ENCODE data around the gene ABHD2.
A peak's percentile ranks its signal among the peaks of the same experiment; 100 is the strongest.
"Not testable (repeated sequence)": the region's sequence is repeated elsewhere in the genome, so short reads cannot be mapped to it uniquely, and the experiment has no call there.

The ABHD2 gene

DNA sequence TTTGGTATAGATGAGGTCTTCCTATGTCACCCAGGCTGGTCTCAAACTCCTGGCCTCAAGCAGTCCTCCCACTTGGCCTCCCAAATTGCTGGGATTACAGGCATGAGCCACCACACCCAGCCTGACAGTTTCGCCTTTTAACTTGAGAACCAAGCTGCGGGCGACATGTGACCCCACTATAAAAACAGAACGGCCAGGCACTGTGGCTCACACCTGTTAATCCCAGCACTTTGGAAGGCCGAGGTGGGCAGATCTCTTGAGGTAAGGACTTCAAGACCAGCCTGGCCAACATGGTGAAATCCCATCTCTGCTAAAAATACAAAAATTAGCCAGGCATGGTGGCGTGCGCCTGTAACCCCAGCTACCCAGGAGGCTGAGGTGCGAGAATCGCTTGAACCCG, 52.9 kb downstream of the ABHD2 start:
- not testable (repeated sequence) for DNase-seq

DNA sequence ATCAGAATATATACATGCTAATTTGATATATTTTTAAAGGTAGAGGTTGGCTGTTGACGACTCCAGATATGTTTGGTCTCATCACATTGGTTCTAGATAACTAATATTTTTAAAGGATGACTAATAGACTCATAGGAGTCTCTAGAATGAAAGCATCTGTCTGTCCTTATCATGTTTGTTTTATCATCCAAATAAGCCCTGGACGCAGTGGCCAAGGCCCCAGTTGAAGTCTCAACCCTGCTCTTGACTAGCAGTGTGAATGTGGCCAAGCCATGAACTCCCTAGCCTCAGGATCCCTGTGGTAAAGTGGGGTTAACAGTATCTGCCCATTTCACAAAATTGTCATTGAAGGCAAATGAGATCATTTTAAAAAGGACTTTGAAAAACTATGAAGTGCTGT, 53.6 kb downstream of the ABHD2 start:
- no peak for DNase-seq

DNA sequence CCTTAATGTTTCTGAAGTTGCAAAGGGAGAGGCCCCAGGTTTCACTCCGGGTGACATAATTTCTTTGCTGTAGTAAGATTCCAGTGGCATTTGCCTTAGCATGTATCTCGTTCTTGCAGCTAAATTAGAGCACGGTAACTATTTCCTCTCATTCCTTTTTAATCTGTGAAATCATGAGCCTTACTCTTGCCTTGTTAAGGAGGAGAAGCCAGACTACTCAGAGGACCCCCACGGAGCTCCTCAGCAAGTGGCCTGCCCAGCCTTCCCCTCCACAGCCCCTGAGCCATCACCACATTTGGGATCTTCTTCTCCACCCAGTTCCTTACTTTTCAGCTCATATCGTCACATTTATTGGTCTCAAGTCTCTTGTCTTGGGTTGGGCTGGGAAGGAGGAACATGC, 54.2 kb downstream of the ABHD2 start:
- no peak for DNase-seq

DNA sequence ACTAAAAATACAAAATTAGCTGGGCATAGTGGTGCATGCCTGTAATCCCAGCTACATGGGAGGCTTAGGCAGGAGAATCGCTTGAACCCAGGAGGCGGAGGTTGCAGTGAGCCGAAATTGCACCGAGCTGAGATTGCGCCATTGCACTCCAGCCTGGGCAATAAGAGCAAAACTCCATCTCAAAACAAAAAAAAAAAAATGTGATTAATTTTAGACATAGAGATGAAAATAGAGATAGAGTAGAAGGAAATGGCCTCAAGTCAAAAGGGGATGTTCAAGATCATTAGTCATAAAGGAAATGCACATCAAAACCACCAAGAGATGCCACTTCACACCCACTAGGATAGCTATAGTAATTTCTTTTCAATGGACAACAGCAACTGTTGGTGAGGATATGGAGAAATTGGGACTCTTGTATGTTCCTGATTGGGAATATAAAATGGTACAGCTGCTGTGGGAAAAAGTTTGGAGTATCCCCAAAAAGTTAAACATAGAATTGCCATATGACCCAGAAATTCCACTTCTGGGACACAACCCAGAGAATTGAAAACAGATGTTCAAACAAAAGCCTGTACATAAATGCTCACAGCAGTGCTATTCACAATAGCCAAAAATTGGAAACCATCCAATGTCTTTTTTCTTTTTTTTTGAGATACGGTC, 55.4 kb downstream of the ABHD2 start:
- peak; percentile 66 to 80 for DNase-seq

DNA sequence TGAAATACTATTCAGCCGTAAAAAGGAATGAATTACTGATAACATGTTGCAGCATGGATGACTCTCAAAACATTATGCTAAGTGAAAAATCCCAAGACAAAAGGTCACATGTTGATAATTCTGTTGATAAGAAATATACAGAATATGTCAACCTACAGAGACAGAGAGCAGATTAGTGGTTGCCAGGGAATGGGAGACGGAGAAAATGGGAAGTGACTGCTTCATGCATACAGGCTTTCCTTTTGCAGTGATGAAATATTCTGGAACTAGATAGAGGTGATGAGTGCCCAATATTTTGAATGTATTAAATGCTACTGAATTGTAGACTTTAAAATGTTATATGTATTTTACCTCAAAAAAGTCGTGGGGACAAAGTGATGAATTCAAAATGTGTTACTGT, 56.2 kb downstream of the ABHD2 start:
- peak in 1 of 2 donors; percentile 16 for DNase-seq

DNA sequence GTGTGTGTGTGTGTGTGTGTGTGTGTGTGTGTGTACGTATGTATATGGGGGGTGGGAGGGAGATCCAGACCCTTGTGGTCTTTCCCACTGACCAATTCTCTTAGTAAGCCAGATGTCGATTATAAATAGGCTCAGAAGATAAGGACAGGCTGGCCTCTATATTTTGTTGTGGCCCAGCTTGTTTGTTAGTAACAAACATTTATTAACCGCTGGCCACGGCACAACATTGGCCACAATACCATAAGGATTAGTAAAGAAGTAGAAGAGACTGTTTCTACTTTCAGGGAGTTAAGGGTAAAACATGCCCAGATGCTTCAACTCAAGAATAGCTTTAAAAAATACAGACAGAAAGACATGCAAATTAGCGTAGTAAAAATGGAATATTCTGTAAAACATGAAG, 58.1 kb downstream of the ABHD2 start:
- DNase-seq = no peak

DNA sequence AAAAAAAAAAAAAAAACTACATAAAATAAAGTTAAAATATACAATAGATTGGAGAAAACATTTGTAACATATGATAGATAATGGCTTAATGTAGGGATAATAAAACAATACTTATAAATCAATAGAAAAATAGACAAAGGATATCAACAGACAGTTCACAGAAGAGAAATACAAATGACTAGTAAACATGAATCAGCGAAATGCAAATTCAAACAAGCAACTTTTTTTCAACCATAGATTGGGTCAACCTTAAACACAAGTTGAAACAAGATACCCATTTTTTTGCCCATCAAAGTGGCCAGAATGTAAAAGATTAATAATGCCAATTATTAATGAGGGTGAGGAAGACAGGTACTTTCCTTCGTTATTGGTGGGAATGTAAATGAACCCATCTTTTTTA, 59.9 kb downstream of the ABHD2 start:
- DNase-seq = no peak

DNA sequence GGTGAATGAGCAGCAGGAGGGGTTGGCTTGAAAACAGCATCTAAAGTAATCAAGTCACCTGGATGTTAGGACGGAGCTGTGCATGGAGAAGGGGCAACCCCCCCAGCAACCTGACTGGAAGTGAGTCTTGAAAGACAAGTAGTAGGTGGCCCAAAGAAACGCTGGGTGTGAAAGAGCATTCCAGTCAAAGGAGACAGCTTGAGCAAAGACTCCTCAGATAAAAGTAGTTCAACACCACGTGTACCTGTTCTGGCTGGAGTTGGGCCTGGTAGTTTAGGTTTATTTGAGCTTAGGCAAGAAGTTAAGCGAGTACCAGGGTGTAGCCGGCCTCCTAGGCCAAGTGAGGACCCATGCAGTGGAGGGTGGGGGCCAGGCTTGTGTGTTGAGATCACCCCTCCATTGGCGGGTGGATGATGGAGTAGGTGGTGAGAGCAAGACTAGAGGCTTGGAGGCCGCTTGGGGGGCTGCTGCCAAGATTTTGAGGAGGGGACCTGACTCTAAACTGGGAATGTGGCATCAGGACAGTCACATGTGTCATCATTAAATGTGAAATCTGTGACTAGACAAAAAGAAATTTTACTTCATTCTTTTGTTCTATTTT, 61.3 kb downstream of the ABHD2 start:
- no peak for DNase-seq

DNA sequence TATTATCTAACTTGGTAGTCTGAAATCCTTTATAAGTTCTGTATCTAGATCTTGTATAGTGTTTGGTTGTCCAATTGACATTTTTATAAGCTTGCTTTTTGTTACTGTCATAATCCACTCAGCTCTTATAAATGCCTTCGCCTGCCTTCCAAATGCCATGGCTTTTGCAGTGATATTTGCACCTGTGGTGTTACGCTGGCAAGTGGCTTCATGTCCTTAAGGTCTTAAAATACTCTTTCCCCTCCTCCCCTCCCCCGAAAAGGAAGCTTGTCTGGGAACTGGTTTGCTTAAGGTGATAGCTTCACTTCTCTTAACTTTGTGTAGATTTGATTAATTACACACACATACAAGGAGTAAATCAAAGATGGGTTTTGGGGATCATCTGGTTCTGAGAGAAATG, 62.0 kb downstream of the ABHD2 start:
- DNase-seq = no peak

DNA sequence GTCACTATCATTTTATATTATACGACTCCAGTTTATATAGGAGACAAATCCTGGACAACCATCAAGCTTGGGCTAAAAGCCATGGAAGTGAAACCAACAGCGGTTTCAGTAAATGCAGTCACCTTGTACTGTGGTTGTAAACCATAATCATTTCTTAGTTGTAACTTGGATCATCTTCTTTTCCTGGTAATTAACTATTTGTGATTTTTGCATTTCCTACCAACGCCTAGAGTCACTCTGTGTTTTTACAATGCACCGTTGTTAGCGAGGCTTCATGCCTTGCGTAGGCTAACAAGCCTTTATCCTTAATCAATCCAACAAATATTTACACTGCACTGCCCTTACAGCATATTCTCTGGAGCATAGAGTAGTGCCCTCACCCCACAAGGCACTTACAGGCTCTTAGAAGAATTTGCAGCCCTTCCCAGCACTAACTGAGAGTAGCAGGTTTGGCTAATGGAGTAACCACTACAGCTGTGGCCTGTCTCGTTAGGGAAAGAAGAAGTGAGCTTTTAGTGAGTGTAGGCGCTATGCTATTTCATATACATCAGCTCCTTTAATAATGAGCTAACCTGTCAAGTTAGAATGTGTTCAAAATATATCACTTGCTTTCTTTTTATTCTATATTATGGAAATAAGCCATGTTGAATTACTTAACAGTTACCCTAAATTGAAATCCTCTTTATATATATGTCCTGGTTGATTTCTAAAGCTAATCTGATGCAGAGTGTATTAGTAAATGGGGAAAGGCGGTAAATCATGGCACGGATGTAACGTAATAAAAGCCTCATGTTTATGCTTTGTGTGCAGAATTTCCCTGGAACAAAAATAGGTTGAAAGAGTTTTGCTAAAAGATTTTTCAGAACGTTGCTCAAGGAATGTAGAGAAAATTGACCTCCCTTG, 62.8 kb downstream of the ABHD2 start:
- peak; percentile 31 to 62 for DNase-seq

DNA sequence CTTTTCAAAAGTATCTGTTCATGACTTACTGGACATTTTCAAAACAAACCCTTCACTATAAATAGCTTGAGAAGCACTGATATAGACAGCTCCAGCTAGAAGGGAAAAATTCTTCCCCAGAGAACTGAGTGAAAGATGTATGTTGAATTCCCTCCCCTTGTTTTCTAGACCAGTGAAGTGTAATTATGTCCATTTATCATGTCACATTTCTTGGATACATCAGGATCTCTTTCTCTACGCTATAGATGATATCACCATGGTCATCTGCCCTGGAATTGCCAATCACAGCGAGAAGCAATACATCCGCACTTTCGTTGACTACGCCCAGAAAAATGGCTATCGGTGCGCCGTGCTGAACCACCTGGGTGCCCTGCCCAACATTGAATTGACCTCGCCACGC, 66.9 kb downstream of the ABHD2 start:
- no peak for DNase-seq

DNA sequence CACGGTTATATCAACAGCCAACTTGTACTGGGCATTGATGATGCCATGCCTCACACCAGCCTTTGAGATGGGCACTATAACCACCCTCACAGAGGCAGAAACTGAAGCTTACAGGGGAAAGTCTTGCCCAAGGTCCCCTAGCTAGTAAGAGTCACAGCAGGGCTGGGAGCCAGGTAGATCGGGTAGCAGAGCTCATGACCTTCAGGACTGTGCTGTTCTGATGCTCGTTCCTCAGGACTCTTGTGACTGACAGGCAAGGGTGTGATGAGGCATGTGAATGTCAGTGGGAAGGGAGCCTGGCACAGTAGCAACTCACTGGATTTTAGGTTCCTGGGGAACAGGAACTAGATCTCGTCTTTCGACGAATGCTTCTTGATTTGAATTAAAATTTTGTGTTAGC, 67.4 kb downstream of the ABHD2 start:
- no peak for DNase-seq

DNA sequence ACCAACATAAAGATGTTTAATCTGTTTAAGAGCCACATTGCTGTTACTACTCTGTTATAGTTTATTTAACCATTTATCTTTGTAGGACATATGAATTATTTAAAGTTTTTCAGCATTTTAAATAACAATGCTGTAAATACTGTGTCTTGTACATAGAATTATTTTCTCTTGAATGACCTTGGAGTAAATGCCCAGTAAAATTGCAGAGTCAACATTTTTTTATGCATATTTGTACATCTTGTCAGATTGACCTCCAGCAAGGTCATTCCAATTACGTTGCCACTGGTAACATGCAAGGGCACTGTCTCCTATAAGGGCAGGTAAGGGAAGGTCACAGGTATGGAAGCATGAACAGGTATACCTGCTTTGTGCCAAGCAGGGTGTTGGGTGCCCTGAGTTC, 68.8 kb downstream of the ABHD2 start:
- DNase-seq = no peak

DNA sequence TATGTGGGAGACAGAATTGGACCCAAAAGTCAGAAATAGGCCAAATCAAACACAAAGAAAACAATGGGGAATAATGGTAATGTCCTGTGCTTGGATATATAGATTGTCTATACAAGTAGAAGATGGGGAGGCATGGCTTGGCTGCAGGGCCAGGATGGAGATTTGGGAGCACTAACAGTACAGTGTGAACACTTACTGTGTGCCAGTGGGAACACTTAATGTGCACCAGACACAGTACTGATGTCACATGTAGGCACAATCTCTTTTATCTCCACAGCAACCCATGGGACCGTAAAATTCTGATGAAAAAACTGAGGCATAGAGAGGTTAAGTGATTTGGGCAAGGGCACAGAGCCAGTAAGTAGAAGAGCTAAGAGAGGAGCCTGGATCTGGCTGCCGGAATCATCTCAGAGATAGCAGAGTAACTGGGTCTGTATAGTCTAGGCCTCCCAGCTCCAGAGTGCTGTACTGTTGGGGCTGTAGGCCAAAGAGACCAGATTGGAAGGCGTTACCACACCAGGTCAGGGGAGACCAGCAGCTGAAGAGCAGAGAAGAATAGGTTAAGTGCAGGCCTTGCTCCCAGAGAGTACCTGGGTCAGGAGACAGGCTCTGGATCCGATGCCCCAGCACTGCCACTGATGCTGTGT, 69.8 kb downstream of the ABHD2 start:
- DNase-seq = no peak

DNA sequence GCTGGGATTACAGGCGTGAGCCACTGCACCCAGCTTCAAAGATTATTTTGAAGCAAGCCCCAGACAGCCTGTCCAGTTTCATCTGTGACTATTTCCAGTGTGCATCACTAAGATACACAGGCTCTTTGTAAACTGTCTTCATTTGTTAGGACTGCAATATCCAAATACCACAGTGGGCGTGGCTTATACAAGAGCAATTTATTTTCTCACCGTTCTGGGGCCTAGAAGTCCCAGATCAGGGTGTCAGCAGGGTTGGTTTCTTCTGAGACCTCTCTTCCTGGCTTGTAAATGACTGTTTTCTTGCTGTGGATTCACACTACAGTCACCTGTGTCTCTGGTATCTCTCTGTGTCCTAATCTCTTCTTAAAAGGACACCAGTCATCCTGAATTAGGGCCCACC, 73.4 kb downstream of the ABHD2 start:
- DNase-seq = no peak

DNA sequence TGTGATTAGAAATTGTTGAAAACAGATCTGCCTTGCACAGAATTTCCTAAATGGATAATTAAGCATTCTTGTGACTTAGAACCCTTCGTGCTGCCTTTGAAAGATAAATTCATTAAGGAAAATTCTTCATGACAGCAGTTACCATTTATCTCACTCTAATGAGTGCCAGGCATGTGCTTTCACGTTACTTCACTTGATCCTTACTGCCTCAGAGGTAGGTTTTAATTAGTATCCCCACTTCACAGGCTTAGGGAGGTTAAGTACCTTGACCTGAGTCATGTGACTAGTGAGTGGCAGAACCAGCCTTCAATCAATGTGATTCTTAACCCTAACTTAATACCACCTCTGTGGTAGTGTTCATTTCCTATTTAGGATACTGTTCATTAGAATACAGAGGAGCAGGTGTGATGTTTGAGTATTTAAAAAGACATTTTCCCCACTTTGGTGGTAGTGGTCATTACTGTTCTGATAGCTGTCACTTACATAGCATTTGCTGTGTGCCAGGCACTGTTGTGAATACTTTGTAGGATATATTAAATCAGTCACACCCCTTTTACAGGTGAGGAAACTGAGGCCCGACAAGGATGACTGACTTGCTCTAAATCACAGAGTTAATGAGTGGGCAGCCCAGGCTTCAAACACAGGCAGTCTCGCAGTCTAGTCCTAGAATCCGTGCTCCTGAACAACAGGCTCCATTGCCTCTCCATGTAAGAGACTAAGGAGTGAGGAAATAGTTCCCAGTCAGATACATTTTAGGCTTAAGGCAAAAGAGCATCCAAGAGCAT, 75.2 kb downstream of the ABHD2 start:
- no peak for DNase-seq

DNA sequence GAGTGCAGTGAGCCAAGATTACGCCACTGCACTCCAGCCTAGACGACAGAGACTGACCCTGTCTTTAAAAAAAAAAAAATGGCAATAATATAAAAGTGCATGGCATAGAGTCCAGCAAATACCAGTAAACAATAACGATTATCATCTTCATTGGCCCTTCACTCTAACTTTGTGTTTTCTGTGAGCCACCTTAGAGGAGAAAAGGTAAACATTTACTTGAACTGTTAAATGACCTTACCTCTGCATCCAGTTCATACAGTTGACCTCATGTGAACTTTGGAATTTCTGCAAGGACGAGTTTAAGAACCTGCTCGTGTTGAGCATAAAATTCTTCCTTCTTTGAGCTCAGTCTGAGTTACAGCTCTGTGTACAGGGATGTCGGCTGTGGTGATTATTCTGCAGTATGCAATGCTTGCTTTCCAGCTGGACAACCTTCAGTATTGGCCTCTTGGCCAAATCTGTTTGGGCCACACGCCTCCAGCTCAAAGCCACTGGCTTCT, 76.5 kb downstream of the ABHD2 start:
- no peak for DNase-seq

DNA sequence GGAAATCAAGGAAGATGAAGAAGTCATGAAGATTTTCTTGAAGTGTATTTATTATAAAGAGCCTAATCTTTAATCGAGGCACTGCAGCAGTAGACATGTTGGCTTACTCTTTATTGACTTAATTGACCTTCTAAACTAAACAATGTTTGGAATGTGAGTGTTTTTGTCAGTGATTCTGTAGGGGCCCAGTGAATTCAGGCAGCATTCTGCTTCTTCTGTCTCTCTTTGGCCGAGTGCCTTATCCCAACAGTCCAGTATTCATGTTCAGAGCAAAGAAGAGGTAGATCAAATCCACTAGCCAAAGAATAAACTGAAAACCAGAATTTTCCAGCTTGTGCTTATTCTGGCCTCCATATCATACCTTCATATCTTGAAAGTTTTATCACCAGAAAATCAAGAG, 77.4 kb downstream of the ABHD2 start:
- DNase-seq = no peak

DNA sequence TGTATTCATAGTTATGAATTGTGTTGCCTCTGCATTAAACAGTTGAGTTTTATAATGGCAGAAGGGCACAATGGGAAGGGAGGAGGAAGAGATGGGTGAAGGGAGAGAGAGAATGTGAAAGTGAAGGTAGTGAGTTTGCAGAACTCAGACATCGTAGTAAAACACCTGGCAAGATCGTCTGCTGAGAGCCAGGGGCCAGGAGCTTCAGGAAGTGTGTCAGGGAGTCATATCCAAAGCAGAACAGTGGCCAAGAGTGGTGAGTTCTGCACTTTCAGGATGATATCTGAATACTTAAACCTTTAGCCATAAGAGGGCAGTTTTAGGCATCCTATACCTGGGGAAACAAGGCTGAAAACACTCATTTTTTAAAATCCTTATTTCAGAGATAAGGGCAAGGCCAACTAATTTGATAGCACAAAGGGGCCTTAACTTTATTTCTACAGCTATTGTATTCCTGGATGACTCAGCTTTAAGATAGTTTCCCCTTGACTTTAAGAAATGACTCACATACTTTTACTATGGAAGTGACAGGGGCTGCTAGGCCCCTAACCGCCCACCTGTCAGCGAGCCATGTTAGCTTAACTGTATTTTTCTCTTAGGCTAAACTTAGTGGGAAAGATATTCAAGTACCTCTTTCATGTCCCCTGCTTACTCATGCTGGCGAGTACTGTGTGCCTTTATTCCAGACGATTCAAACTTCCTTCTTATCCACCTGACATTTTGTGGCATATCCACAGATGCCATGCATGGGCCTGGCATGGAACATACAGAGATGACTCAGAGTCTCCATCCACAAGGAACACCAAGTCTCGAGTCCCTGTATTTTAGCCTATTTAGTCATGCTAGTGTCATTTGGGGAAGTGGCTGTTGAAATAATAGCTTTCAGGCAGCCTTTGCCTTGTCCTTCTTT, 79.3 kb downstream of the ABHD2 start:
- peak; percentile 59 to 81 for DNase-seq

DNA sequence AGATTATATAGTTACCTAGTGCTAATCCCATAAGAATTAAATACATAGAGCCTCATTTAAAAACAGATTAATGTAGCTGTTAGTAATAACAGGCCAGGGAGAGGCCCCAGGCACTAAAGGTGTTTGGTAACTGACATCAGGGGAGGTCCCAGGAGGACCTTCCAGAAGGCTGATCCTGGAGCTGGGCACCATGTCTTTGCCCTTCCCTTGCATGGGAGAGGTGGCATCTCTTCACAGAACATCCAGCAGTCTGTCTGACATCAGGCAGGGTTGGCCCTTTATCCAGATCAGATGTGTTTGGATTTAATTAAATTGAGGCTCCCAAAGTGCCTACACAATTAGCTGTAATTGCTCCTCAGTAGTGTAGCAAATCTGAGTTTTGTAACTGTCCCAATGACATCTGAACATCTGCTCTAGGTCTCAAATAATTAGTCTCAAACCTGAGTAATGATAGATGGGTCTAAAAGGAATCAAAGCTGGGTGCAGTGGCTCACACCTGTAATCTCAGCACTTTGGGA, 80.1 kb downstream of the ABHD2 start:
- no peak for DNase-seq

DNA sequence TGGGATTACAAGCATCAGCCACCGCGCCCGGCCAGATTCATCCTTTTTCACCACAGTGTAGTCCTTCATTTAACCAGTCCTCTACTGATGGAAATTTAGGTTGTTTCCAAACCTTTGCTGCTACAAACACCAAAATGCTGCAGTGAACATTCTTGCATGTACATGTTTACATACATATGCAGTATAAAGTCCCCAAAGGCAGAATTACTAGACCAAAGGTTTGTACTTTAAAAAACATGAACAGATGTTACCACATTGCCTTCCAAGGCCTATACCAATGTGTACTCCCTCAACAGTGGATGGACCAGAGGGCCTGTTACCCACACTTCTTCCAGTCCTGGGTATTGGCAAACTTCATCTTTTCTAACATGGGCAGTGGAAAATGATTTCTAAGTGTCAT, 82.1 kb downstream of the ABHD2 start:
- DNase-seq = no peak
